ENCODE data around the gene NDUFB8.
A peak's percentile ranks its signal among the peaks of the same experiment; 100 is the strongest.

NDUFB8 gene

DNA sequence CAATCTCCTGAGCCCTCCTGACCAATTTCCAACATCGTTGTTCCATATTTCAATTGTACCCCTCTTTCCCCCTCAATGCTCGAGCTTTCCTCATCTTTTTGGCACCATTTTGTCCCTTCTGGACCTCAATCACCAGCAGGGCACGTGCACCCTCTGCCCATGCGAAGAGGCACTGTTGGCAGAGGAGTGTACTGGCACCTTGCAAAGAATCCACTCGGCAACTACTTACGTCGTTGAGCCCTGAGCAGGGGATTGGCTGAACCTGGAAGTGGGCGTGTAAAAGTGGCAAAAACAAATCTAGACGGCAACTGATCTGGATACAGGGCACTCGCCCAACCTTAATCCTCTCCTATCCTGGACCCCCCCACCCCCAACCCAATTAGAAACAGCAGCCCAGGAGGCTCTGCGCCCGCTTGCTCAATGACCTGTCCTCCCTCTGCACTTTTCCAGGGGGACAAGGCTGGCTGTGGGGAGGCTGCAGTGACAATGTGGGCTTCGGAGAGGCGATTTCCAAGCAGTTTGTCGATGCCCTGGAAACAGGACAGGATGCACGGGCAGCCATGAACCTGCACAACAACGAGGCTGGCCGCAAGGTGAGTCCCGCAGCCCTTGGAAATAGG is 48.1 kb downstream of the NDUFB8 start:
- H3K27ac ChIP-seq: no peak overlapping the region
- H3K4me3 ChIP-seq: peak overlapping the region; percentile 25 to 47 (median 35)

DNA sequence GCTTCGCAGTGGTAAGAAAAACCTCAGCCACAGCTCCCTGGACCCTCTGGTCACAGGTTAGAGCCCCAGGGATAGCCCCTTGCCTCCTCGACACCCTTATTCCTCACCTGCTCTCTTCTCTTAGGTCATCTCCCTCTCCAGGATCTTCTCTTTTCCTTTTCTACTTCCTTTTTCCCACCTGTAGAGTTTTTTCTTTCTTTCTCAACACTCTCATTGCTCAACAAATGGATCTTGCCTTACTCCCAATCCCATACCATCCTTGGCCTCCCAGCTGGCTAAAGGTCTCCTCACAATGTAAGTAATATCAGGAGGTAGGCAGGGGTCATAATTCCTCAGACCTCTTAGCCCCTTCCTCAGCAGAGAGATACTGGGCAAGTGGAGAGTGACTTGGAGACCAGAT is 49.7 kb downstream of the NDUFB8 start:
- no peak overlapping the region for H3K27ac ChIP-seq
- H3K4me3 ChIP-seq: no peak overlapping the region

DNA sequence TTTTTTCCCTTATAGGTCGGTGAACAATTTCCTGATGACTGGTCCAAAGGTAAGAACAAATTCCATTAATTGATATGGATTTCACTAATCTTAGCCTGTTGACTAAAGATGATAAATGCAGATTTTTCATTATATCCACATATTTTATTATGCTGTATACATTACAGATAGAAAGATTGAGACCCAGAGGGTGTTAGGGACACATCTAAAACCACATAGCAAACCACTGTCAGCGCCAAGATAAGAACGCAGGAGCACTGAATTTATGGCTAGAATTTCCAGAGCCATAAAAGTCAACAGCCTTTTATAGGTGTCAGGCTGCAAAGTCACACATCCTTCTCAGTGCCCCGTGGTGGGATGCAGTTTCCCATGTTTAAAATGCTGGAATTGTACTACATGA is 50.6 kb downstream of the NDUFB8 start:
- no peak overlapping the region for H3K27ac ChIP-seq
- no peak overlapping the region for H3K4me3 ChIP-seq

- no peak overlapping the region for H3K27ac ChIP-seq
- H3K4me3 ChIP-seq: no peak overlapping the region
Observed at GRCh38 chr10:100477970-100478369, 51.7 kb downstream of the NDUFB8 start.

All from skin epidermis (tissue), 12 donors.